ENCODE results near the gene DERL3. TPM values are rescaled to one million over a fixed set of nuclear protein-coding genes. Genes with fewer than 3 reads are reported as not detected.

Gene DERL3
- total RNA-seq, 1 donor from 2014 or later: 5.8 TPM

DNA sequence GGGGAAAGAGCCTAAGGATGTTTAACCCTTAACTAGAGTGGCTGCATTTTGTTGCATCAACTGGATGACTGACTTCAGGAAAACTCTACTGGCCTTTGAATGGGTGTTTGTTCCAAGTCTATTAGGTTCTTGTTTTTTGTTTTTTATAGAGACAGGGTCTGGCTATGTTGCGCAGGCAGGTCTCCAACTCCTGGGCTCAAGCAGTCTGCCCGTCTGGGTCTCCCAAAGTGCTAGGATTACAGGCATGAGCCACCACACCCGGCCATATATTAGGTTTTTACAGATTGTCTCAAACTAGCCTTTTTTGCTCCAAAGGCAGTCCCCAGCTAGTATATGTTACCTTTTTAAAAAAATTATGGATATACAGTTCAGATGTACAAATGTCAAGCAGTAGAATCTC, 50.9 kb downstream of the DERL3 start:
- DNase-seq (peak; percentile 6), ATAC-seq (no peak)
- peaks cover 35% of the 10 kb centered on the region for H3K4me1 ChIP-seq
- H3K27ac ChIP-seq: peak overlapping the region; percentile 99
- H3K27me3 ChIP-seq (ENCODE audit: low read depth): no peaks in the 10 kb centered on the region
- TF ChIP-seq, protein P1, sequence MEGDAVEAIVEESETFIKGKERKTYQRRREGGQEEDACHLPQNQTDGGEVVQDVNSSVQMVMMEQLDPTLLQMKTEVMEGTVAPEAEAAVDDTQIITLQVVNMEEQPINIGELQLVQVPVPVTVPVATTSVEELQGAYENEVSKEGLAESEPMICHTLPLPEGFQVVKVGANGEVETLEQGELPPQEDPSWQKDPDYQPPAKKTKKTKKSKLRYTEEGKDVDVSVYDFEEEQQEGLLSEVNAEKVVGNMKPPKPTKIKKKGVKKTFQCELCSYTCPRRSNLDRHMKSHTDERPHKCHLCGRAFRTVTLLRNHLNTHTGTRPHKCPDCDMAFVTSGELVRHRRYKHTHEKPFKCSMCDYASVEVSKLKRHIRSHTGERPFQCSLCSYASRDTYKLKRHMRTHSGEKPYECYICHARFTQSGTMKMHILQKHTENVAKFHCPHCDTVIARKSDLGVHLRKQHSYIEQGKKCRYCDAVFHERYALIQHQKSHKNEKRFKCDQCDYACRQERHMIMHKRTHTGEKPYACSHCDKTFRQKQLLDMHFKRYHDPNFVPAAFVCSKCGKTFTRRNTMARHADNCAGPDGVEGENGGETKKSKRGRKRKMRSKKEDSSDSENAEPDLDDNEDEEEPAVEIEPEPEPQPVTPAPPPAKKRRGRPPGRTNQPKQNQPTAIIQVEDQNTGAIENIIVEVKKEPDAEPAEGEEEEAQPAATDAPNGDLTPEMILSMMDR (IDR thresholded peaks at IDR 0.05): no peak
- peaks cover 26% of the 10 kb centered on the region for H3K36me3 ChIP-seq
- H3K4me3 ChIP-seq: peak overlapping the region; percentile 78
- no peaks in the 10 kb centered on the region for H3K9me3 ChIP-seq
- intact Hi-C loops (cut with DNase I): no loop called here

DNA sequence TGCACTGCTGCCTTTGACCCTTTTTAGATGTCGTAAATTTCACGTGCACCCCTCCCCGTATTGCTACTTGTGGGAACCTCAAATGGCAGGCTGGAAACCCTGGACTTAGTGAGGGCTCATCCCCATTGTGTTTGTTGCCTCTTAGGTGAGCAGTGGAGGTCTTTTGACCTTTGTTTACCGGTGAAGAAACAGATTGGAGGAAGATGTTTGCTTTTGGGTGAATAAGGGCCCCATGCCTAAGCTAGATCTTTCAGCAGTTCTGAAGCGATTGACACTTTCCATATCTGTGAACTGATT, 51.3 kb downstream of the DERL3 start:
- TF ChIP-seq, protein P1 (IDR thresholded peaks at IDR 0.05): no peak
- peaks cover 23% of the 10 kb centered on the region for H3K36me3 ChIP-seq
- peak overlapping the region; percentile 99 for H3K27ac ChIP-seq
- H3K9me3 ChIP-seq: no peaks in the 10 kb centered on the region
- ATAC-seq: no peak
- intact Hi-C loops (cut with DNase I): no loop called here
- peaks cover 35% of the 10 kb centered on the region for H3K4me1 ChIP-seq
- H3K4me3 ChIP-seq: peak overlapping the region; percentile 78
- DNase-seq: no peak
- no peaks in the 10 kb centered on the region for H3K27me3 ChIP-seq (ENCODE audit: low read depth)

DNA sequence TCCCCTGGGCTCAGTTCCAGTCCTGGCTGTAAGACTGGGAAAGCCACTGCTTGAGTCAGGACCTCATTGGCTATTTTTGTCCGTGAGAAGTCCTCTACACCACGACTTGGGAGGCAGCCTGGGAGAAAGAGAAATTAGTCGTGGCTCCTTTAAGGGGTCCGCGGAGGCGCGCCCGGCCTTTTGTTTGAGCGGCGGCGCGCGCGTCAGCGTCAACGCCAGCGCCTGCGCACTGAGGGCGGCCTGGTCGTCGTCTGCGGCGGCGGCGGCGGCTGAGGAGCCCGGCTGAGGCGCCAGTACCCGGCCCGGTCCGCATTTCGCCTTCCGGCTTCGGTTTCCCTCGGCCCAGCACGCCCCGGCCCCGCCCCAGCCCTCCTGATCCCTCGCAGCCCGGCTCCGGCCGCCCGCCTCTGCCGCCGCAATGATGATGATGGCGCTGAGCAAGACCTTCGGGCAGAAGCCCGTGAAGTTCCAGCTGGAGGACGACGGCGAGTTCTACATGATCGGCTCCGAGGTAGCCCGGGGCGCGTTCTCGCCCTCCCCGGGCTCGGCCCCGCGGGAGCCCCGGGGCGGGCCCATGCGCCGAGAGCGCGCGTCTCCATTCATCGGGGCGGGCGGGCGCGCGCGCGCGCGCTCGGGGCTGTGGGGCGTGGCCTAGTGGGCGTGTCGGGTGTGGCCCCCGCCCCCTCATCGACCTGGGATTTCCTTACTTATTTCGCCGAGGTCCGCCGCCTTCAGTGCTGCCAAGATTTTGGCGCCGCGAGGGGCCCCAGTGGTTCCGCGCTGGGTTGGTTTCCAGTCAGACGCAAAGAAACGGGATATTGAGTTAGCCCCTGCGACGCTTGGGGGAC, 51.8 kb downstream of the DERL3 start, which contains the start of gene SMARCB1:
SMARCB1 (plus strand) TSS at position 215 of the 848 bp plus-strand sequence; CDS start at position 419, 204 bp downstream.
- Histone ChIP-seq H3K4me1 (peaks cover 35% of the 10 kb centered on the region), H3K27me3 (ENCODE audit: low read depth) (no peaks in the 10 kb centered on the region), H3K27ac (peak within 1 kb of the TSS; percentile 99), H3K4me3 (peak within 1 kb of the TSS; percentile 78), H3K9me3 (no peaks in the 10 kb centered on the region), H3K36me3 (peaks cover 17% of the 10 kb centered on the region)
- ATAC-seq (peak; percentile 99), DNase-seq (peak; percentile 95)
- intact Hi-C loops (cut with DNase I): no loop called here
- TF ChIP-seq, protein P1 (IDR thresholded peaks at IDR 0.05): no peak

DNA sequence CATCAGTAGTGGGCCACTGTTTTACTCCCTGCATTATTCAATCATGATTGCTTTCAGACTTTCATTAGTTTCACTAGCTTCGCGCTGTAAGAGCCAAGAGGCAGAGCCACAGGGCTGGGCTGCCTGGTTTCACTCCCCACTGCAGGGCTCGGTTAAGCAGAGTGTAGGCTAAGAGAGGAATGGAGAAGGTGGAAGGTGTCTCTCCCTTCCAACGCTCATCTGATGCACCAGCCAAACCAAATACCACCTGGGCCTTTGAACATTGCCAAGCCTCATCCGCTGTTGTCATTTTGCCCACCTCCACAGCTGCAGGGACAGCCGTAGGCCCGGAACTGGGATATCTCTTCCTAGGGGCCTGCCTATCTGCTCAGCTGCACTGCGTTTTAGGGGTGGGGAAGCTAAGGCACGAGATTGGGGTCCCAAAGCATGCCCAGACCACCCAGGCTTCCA, 52.5 kb downstream of the DERL3 start:
- Histone ChIP-seq H3K36me3 (peaks cover 10% of the 10 kb centered on the region), H3K4me1 (peaks cover 34% of the 10 kb centered on the region), H3K27ac (peak overlapping the region; percentile 99), H3K9me3 (no peaks in the 10 kb centered on the region), H3K27me3 (ENCODE audit: low read depth) (no peaks in the 10 kb centered on the region), H3K4me3 (peak overlapping the region; percentile 78)
- intact Hi-C loops (cut with DNase I): no loop called here
- ATAC-seq (no peak), DNase-seq (no peak)
- TF ChIP-seq, protein P1 (IDR thresholded peaks at IDR 0.05): no peak

Other genes with a start within 250 kb of the DERL3 start
- gene DRICH1, start 206.7 kb downstream of the DERL3 start, total RNA-seq: 1.6 TPM
- gene RGL4, start 148.0 kb downstream of the DERL3 start, total RNA-seq: 1.9 TPM
- gene ZNF70, start 87.9 kb downstream of the DERL3 start, total RNA-seq: 5.7 TPM
- gene VPREB3, start 84.6 kb downstream of the DERL3 start, total RNA-seq: not detected
- 5.9 TPM for gene C22orf15, start 76.0 kb downstream of the DERL3 start, total RNA-seq
- 114 TPM for gene CHCHD10, start 71.0 kb downstream of the DERL3 start, total RNA-seq
- gene MMP11, start 66.2 kb downstream of the DERL3 start, total RNA-seq: 1.9 TPM
- 61.3 TPM for gene SMARCB1, start 52.0 kb downstream of the DERL3 start, total RNA-seq
- gene SLC2A11, start 18.9 kb upstream of the DERL3 start, total RNA-seq: 12.7 TPM
- 231 TPM for gene MIF, start 55.4 kb upstream of the DERL3 start, total RNA-seq
- gene GSTT2B, start 122.2 kb upstream of the DERL3 start, total RNA-seq: 7.3 TPM
- 2.9 TPM for gene DDTL, start 127.9 kb upstream of the DERL3 start, total RNA-seq
- gene DDT, start 135.4 kb upstream of the DERL3 start, total RNA-seq: 102 TPM
- 3.0 TPM for gene GSTT2, start 141.1 kb upstream of the DERL3 start, total RNA-seq
- gene GSTT4, start 166.4 kb upstream of the DERL3 start, total RNA-seq: not detected
- 88.7 TPM for gene CABIN1, start 172.3 kb upstream of the DERL3 start, total RNA-seq

Measured in lower lobe of right lung (tissue), 2 donors.